ENCODE data around the gene APP.

APP gene

GRCh38 chr21:26123012-26123411, 47.6 kb downstream of the APP start:
- no peaks in the 10 kb centered on the region for H4K20me1 ChIP-seq (ENCODE audit: insufficient read depth, low read length)
- no peak overlapping the region for H3K27ac ChIP-seq (ENCODE audit: low read length)
- H3K79me2 ChIP-seq (ENCODE audit: low read length): peaks cover 33% of the 10 kb centered on the region
- peaks cover 12% of the 10 kb centered on the region for H3K4me1 ChIP-seq (ENCODE audit: low read length)
- no peaks in the 10 kb centered on the region for H3K9me3 ChIP-seq (replicated peaks; ENCODE audit: insufficient read depth, low read length)
- no peaks in the 10 kb centered on the region for H3K36me3 ChIP-seq (replicated peaks; ENCODE audit: insufficient read depth, low read length)
- H3K9me2 ChIP-seq (replicated peaks; ENCODE audit: insufficient read depth, low read length): no peaks in the 10 kb centered on the region
- no peaks in the 10 kb centered on the region for H3F3A ChIP-seq (ENCODE audit: insufficient read depth, low read length)
- no peak for TF ChIP-seq EZH2phosphoT487 (IDR thresholded peaks at IDR 0.05; ENCODE audit: low read length)
- TF ChIP-seq CTCF (IDR thresholded peaks at IDR 0.05; ENCODE audit: low read length): no peak
- TF ChIP-seq EZH2 (optimal IDR thresholded peaks at IDR 0.05; ENCODE audit: low read depth, low read length): no peak
- no peak overlapping the region for H3K9ac ChIP-seq (ENCODE audit: low read length)
- H2AFZ ChIP-seq (ENCODE audit: low read length): no peak overlapping the region
- DNase-seq: no peak
- no peak overlapping the region for H3K4me3 ChIP-seq (ENCODE audit: low read length)
- H3K4me2 ChIP-seq (ENCODE audit: low read depth, low read length): no peak overlapping the region
- H3K27me3 ChIP-seq (replicated peaks; ENCODE audit: insufficient read depth, low read length): no peaks in the 10 kb centered on the region

DNA sequence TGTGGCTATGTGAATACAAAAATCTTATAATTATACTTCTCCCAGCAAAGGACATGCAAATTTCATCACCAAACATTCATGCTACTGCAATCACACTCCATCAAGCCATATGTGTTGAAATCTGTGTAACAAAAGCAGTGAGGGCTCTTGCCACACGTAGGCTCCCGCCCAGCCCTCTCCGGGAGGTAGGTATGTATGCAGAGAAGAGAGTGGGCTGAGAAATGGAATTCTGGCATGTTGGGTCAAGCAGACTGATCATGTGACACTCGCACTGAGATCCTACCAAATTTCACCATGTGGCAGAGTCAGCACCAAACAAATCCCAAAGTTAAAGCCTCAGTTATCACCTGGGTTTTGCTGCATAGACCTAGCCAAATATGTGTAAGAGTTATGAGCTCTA, 49.7 kb downstream of the APP start:
- DNase-seq: no peak
- Histone ChIP-seq H2AFZ (ENCODE audit: low read length) (no peak overlapping the region), H3K9me2 (replicated peaks; ENCODE audit: insufficient read depth, low read length) (no peaks in the 10 kb centered on the region), H3K27ac (ENCODE audit: low read length) (no peak overlapping the region), H3K27me3 (replicated peaks; ENCODE audit: insufficient read depth, low read length) (no peaks in the 10 kb centered on the region), H3K4me2 (ENCODE audit: low read depth, low read length) (no peak overlapping the region), H3K79me2 (ENCODE audit: low read length) (peaks cover 31% of the 10 kb centered on the region), H3K4me3 (ENCODE audit: low read length) (no peak overlapping the region), H3F3A (ENCODE audit: insufficient read depth, low read length) (no peaks in the 10 kb centered on the region), H3K4me1 (ENCODE audit: low read length) (peaks cover 15% of the 10 kb centered on the region), H3K36me3 (replicated peaks; ENCODE audit: insufficient read depth, low read length) (no peaks in the 10 kb centered on the region), H3K9me3 (replicated peaks; ENCODE audit: insufficient read depth, low read length) (no peaks in the 10 kb centered on the region), H4K20me1 (ENCODE audit: insufficient read depth, low read length) (peaks cover 4% of the 10 kb centered on the region; the same call in 1 of the 2 replicates), H3K9ac (ENCODE audit: low read length) (no peak overlapping the region)
- no peak for TF ChIP-seq EZH2 (optimal IDR thresholded peaks at IDR 0.05; ENCODE audit: low read depth, low read length)

DNA sequence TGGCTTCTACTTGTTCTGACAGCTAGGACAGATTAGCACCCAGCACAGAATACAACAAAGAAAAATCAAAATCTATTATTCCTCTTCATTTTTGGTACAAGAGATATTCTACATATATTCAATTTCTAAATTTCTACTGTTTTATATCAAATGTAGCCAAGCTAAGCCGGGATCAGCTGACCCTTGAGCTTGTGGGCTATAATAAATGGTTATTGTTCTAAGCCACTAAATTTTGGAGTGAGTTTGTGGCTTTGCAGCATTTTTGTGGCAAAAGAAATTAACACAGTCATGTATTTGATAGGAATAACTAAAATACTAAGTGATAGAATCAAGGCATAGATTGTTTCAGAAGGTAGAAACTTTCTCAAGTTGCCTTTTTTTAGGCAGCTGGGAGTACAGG, 50.7 kb downstream of the APP start:
- Histone ChIP-seq H3K4me1 (ENCODE audit: low read length) (peaks cover 15% of the 10 kb centered on the region), H3K9ac (ENCODE audit: low read length) (no peak overlapping the region)
- TF ChIP-seq EZH2phosphoT487 (IDR thresholded peaks at IDR 0.05; ENCODE audit: low read length) (no peak), CTCF (IDR thresholded peaks at IDR 0.05; ENCODE audit: low read length) (no peak), EZH2 (optimal IDR thresholded peaks at IDR 0.05; ENCODE audit: low read depth, low read length) (no peak)

GRCh38 chr21:26118938-26119540, 51.5 kb downstream of the APP start:
- peaks cover 15% of the 10 kb centered on the region for H3K4me1 ChIP-seq (ENCODE audit: low read length)
- no peak overlapping the region for H3K27ac ChIP-seq (ENCODE audit: low read length)
- H3K27me3 ChIP-seq (replicated peaks; ENCODE audit: insufficient read depth, low read length): no peaks in the 10 kb centered on the region
- H3K9ac ChIP-seq (ENCODE audit: low read length): no peak overlapping the region
- H3K9me2 ChIP-seq (replicated peaks; ENCODE audit: insufficient read depth, low read length): no peaks in the 10 kb centered on the region
- no peak overlapping the region for H3K4me3 ChIP-seq (ENCODE audit: low read length)
- TF ChIP-seq CTCF (IDR thresholded peaks at IDR 0.05; ENCODE audit: low read length): no peak
- no peak for TF ChIP-seq EZH2 (optimal IDR thresholded peaks at IDR 0.05; ENCODE audit: low read depth, low read length)
- no peak for TF ChIP-seq EZH2phosphoT487 (IDR thresholded peaks at IDR 0.05; ENCODE audit: low read length)
- H3K4me2 ChIP-seq (ENCODE audit: low read depth, low read length): no peak overlapping the region
- no peak for DNase-seq
- peaks cover 27% of the 10 kb centered on the region for H3K79me2 ChIP-seq (ENCODE audit: low read length)
- H2AFZ ChIP-seq (ENCODE audit: low read length): no peak overlapping the region
- H3K36me3 ChIP-seq (replicated peaks; ENCODE audit: insufficient read depth, low read length): no peaks in the 10 kb centered on the region
- peaks cover 4% of the 10 kb centered on the region; the same call in 1 of the 2 replicates for H4K20me1 ChIP-seq (ENCODE audit: insufficient read depth, low read length)
- no peaks in the 10 kb centered on the region for H3F3A ChIP-seq (ENCODE audit: insufficient read depth, low read length)
- H3K9me3 ChIP-seq (replicated peaks; ENCODE audit: insufficient read depth, low read length): no peaks in the 10 kb centered on the region

More for the DNA sequence above, 50.7 kb downstream of the APP start:
- no peak overlapping the region for H3K27ac ChIP-seq (ENCODE audit: low read length)
- peaks cover 4% of the 10 kb centered on the region; the same call in 1 of the 2 replicates for H4K20me1 ChIP-seq (ENCODE audit: insufficient read depth, low read length)
- H3K4me2 ChIP-seq (ENCODE audit: low read depth, low read length): no peak overlapping the region
- H2AFZ ChIP-seq (ENCODE audit: low read length): no peak overlapping the region
- H3F3A ChIP-seq (ENCODE audit: insufficient read depth, low read length): no peaks in the 10 kb centered on the region
- H3K9me3 ChIP-seq (replicated peaks; ENCODE audit: insufficient read depth, low read length): no peaks in the 10 kb centered on the region
- no peak for DNase-seq
- peaks cover 33% of the 10 kb centered on the region for H3K79me2 ChIP-seq (ENCODE audit: low read length)
- no peaks in the 10 kb centered on the region for H3K9me2 ChIP-seq (replicated peaks; ENCODE audit: insufficient read depth, low read length)
- H3K36me3 ChIP-seq (replicated peaks; ENCODE audit: insufficient read depth, low read length): no peaks in the 10 kb centered on the region
- H3K4me3 ChIP-seq (ENCODE audit: low read length): no peak overlapping the region
- no peaks in the 10 kb centered on the region for H3K27me3 ChIP-seq (replicated peaks; ENCODE audit: insufficient read depth, low read length)
